Neural cell (in vitro differentiated cells): Measurements from ENCODE around the gene PPCDC.

ENCODE experiments used
- EP300 ChIP-seq: fragments of 450-650 bp; conservative IDR thresholded peaks from 2 replicates; pipeline ENCODE4 v1.6.1; 2014; ENCODE audit warnings: antibody characterized with exemption, mild to moderate bottlenecking, moderate library complexity; ENCODE audit not compliant: poor library complexity, severe bottlenecking
- EZH2 ChIP-seq: fragments of 200-600, 300-800 bp; shearing (Covaris generic), sonication (generic); IDR thresholded peaks from 2 replicates; pipeline ENCODE4 v1.6.1; 2014; ENCODE audit warnings: antibody characterized with exemption, low read length, borderline replicate concordance, mild to moderate bottlenecking; ENCODE audit not compliant: insufficient read depth, poor library complexity, severe bottlenecking
- POLR2AphosphoS5 ChIP-seq: IDR thresholded peaks from 2 replicates; pipeline ENCODE4 v1.6.1; 2012
- REST ChIP-seq: IDR thresholded peaks from 2 replicates; pipeline ENCODE4 v1.6.1; 2012; ENCODE audit warnings: borderline replicate concordance
- SMC3 ChIP-seq: fragments of 450-650 bp; conservative IDR thresholded peaks from 2 replicates; pipeline ENCODE4 v1.6.1; 2014; ENCODE audit warnings: antibody characterized with exemption, mild to moderate bottlenecking, moderate library complexity; ENCODE audit not compliant: poor library complexity
- TF ChIP-seq, protein P1 (sequence below): fragments of 450-650 bp; IDR thresholded peaks from 2 replicates; pipeline ENCODE4 v1.5.1; 2014; ENCODE audit warnings: antibody characterized with exemption, mild to moderate bottlenecking, moderate library complexity; ENCODE audit not compliant: poor library complexity, severe bottlenecking

DNA sequence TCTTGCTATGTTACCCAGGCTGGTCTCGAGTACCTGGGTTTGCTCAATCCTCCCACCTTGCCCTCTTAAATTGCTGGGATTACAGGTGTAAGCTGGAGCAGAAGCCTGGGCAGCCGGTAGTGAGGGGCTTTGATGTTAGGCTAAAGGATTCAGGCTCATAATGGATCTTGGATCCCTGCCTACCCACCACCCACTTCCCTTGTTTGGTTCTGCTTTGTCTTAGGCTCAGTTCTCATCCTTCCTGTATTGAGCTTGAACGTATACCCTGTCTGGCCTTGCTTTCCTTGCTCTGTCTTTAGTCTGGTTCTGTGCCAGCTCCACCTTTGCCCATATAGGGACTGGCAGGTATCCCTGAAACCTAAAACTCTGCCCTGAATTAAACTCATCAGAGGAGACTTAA lies 1.7 kb downstream of the PPCDC start:
- TF ChIP-seq EP300 (no peak), SMC3 (no peak), EZH2 (no peak), REST (no peak), POLR2AphosphoS5 (no peak)
- TF ChIP-seq, protein P1, sequence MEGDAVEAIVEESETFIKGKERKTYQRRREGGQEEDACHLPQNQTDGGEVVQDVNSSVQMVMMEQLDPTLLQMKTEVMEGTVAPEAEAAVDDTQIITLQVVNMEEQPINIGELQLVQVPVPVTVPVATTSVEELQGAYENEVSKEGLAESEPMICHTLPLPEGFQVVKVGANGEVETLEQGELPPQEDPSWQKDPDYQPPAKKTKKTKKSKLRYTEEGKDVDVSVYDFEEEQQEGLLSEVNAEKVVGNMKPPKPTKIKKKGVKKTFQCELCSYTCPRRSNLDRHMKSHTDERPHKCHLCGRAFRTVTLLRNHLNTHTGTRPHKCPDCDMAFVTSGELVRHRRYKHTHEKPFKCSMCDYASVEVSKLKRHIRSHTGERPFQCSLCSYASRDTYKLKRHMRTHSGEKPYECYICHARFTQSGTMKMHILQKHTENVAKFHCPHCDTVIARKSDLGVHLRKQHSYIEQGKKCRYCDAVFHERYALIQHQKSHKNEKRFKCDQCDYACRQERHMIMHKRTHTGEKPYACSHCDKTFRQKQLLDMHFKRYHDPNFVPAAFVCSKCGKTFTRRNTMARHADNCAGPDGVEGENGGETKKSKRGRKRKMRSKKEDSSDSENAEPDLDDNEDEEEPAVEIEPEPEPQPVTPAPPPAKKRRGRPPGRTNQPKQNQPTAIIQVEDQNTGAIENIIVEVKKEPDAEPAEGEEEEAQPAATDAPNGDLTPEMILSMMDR = no peak
